HG03457 (cell line): ENCODE measurements around the gene NUDT14.

Experiments
- ATAC-seq: cut with Tn5 transposase; IDR thresholded peaks from one replicate; pipeline ENCODE4 v1.9.1; 2021; ENCODE audit warnings: moderate number of reproducible peaks; ENCODE audit not compliant: unreplicated experiment

The NUDT14 gene

GRCh38 chr14:105212541-105213300 lies 31.6 kb upstream of the NUDT14 start:
- no peak for ATAC-seq

GRCh38 chr14:105211758-105212089 lies 30.6 kb upstream of the NUDT14 start:
- ATAC-seq, result no peak

DNA sequence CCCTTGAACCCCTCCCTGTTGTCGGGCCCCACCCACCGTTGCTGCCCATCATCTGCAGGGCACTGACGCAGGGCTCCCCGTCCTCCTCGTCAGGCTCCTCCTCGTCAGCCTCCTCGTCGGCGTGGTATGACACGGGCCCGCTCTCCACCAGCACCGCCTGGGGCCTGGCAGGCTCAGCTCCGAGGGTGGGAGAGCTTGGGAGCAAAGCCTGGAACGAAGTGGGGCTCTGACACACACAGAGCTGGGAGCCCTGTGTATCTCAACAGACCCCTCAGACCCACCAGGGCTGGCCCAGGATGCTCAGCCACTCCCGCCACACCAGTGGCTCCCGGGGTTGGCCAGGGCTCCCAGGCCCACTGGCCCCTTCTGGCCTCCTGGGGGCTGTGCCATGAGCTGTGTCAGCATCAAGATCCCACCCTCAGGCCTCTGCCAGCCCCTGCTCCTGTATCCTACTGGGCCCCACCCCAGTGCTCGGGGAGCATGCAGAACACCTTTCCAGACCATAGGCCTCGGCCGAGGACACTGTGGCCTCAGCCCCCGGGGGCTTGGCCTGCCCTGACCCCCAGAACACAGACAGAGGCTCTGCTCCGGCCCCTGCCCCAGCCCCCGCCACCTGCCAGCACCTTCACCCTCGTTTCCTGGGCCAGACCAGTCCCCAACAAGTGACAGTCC lies 30.1 kb upstream of the NUDT14 start:
- ATAC-seq, result no peak

DNA sequence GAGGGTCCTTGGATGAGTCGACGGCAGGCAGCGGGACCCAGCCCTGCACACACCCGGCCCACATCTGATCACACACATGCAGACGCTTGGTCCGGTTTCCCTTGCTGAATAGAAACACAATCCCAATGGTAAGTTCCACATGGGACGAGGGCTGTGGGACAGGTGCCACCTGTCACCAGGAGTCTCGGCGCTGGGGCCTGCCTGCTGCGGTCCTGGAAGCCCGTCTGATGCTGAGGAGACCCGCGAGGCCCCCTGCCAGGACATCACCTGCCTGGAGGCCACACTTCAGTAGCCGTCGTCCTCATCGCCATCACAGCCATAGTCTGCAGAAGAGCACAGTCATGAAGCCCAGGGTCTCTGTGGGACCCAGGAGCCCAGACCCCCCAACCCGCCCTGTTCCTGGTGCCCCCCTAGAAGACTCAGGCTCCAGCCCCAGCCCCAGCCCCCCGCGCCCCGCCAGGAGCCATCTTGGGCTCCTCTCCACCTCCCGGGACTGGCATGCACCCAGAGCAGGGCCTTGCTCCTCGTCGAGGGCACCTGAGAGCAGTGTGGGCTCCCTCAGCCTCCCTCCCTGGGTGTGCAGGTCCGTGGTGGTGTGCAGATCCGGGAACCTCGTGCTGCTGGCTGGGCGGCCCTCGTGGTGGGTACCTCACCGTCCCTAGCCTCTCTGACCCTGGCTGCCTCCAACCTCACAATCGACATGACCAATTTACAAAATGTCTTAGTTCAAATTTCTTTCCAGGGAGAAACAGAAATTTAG lies 29.3 kb upstream of the NUDT14 start:
- ATAC-seq, result no peak

DNA sequence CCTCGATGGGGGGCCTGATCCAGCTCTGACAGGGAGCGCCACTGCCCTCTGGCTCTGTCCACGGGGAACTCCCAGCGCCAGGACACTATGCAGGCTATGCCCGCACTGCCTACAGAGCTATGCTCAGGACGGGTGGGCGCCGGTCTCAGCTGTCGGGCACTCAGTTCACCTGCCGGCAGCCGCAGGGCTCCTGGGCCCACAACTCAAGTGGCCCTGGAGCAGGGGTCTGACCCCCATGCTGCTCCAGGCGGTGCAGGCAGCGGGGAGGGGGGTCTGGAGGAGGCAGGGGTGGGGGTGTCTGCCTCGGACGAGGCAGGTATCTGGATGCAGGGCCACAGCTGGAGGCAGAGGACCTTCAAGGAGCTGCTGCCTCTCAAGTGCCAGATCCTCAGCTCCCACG lies 28.5 kb upstream of the NUDT14 start:
- ATAC-seq, result no peak

- ATAC-seq, result no peak
These were observed 28.0 kb upstream of the NUDT14 start for GRCh38 chr14:105209091-105209490.

DNA sequence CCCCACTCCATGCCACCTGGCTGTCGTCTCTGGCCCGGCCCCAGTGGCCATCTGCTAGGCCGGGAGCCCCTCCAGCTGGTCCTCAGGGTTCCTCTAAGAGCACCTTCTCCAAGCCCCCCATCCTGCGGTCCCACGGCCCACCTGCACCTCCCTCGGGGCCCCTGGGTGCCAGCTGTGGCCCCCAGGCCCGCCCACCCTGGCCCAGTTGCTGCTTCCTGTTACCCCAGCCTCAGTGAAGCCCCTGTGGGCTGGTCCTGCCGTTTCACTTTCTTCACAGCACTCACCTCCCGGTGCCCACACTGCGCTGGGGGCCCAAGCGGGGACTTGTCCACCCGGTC lies 27.6 kb upstream of the NUDT14 start:
- no peak for ATAC-seq

DNA sequence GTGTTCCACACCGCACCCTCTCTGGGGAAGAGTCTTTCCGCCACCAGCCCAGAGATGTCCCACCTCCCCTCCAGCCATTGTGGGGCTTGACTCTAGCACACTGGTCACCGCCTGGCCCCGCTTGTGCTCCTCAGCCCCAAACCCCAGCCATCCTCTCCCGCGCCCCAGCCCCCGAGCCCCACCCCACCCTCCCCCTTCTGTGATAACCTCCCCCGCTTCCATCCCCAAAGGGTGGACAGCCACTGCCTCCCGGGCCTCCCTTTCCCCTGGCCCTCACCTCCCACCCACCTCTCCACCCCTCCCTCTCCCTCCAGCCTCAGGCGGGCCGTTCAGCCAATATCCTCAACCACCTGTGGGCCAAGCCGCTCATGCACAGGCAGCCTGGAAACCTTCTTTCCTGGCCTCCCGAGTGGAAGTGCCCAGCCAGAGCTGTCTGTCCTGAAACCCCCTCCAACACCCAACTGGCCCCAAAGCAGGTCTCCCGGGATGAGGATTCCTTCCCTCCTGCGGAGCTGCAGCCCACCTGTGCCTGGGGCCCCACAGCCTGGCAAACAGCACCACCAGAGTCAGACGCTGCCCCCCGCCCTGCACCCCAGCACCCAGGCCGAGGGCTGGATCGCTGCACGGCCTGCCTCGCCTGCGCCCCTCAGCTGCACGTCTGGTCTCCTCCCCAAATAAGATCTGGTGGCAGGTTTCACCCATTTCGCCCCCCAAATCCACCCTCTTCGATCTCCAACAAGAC lies 27.1 kb upstream of the NUDT14 start:
- ATAC-seq, result no peak

- ATAC-seq, result no peak
These were observed 26.4 kb upstream of the NUDT14 start for GRCh38 chr14:105207460-105207901.

GRCh38 chr14:105206873-105207272 lies 25.8 kb upstream of the NUDT14 start:
- ATAC-seq, result no peak

GRCh38 chr14:105205673-105206208 lies 24.6 kb upstream of the NUDT14 start:
- no peak for ATAC-seq

GRCh38 chr14:105204931-105205672 lies 24.0 kb upstream of the NUDT14 start:
- ATAC-seq, result no peak

GRCh38 chr14:105204206-105204930 lies 23.3 kb upstream of the NUDT14 start:
- ATAC-seq, result no peak

- no peak for ATAC-seq
These were observed 22.6 kb upstream of the NUDT14 start for GRCh38 chr14:105203701-105204100.

GRCh38 chr14:105203057-105203531 lies 22.0 kb upstream of the NUDT14 start:
- no peak for ATAC-seq

GRCh38 chr14:105201925-105202513 lies 20.9 kb upstream of the NUDT14 start:
- ATAC-seq, result no peak

GRCh38 chr14:105201156-105201924 lies 20.2 kb upstream of the NUDT14 start:
- no peak for ATAC-seq

DNA sequence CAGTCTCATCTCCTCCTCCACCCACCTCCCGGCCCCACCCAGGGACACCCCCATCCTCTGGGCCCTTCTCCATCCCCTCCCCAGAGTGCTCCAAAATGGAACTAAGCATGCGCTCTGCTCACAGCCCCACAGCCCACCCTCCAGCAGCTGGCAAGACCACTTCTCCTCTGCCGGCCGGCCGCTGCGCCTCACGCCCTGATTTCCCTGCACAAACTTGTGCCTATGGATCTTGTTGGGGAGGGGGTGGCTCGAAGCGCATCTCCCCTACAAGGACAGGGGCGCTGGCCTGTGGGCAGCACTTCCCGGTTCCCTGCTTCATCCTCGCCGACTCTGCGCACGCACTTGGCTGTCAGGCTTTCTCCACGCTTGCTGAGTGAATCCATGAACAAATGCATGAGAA lies 19.5 kb upstream of the NUDT14 start:
- no peak for ATAC-seq
